CD4-positive, CD25-positive, alpha-beta regulatory T cell (primary cell): ENCODE results near the gene ACOT12. TPM values are rescaled to one million over a fixed set of nuclear protein-coding genes. Genes with fewer than 3 reads are reported as not detected.
A peak's percentile ranks its signal among the peaks of the same experiment; 100 is the strongest.
"Not testable (repeated sequence)": the region's sequence is repeated elsewhere in the genome, so short reads cannot be mapped to it uniquely, and the experiment has no call there.

Experiments
- ATAC-seq, 2 donors: fragments of 150-1000 bp; cut with Tn5 transposase; one replicate each; pipeline ENCODE4 v1.10.0; 2021; ENCODE audit warnings: low read depth in 2 of 2, moderate number of reproducible peaks in 2 of 2, moderate library complexity in 1 of 2
- DNase-seq, 3 donors: peaks; one replicate each; pipeline versions ENCODE4 v3.0.0 to v3.0.0-alpha.2; 2012 to 2022; ENCODE audit warnings: mixed read lengths in 1 of 3
- H3K27ac ChIP-seq: one replicate; pipeline ENCODE4 v1.7.0; 2013; ENCODE audit warnings: mild to moderate bottlenecking, low read length; ENCODE audit not compliant: insufficient read depth, poor library complexity, severe bottlenecking
- H3K27me3 ChIP-seq: one replicate; pipeline ENCODE4 v1.7.0; 2013; ENCODE audit warnings: low read length; ENCODE audit not compliant: control insufficient read depth, insufficient read depth
- H3K36me3 ChIP-seq: one replicate; pipeline ENCODE4 v1.7.0; 2013; ENCODE audit warnings: mild to moderate bottlenecking, low read length, moderate library complexity; ENCODE audit not compliant: control insufficient read depth, insufficient read depth
- H3K4me1 ChIP-seq: 2 replicates; pipeline ENCODE4 v1.7.0; 2013; ENCODE audit warnings: mild to moderate bottlenecking, low read length; ENCODE audit not compliant: insufficient read depth, control insufficient read depth, poor library complexity, severe bottlenecking
- H3K4me3 ChIP-seq: one replicate; pipeline ENCODE4 v1.7.0; 2013; ENCODE audit warnings: low read depth, mild to moderate bottlenecking, low read length, moderate library complexity
- H3K9me3 ChIP-seq, 2 experiments: 1 replicate in 1 of 2; 2 replicates in 1 of 2; pipeline ENCODE4 v1.7.0; 2013; ENCODE audit warnings: low read length in 2 of 2, mild to moderate bottlenecking in 1 of 2, moderate library complexity in 1 of 2; ENCODE audit not compliant: control insufficient read depth in 2 of 2
- H3K27ac Mint-ChIP-seq, 3 donors: one replicate each; pipeline ENCODE4 v1.8.0; 2020 to 2022; ENCODE audit warnings: mild to moderate bottlenecking in 3 of 3, mixed read lengths in 3 of 3, moderate library complexity in 2 of 3
- H3K27me3 Mint-ChIP-seq: one replicate; pipeline ENCODE4 v1.8.0; 2022; ENCODE audit warnings: mild to moderate bottlenecking, mixed read lengths
- H3K36me3 Mint-ChIP-seq: one replicate; pipeline ENCODE4 v1.8.0; 2020; ENCODE audit warnings: mixed read lengths
- H3K4me1 Mint-ChIP-seq, 4 donors: one replicate each; pipeline ENCODE4 v1.8.0; 2020 to 2022; ENCODE audit warnings: mixed read lengths in 4 of 4, mild to moderate bottlenecking in 1 of 4
- H3K4me3 Mint-ChIP-seq, 4 donors: one replicate each; pipeline ENCODE4 v1.8.0; 2020 to 2022; ENCODE audit warnings: mild to moderate bottlenecking in 4 of 4, mixed read lengths in 4 of 4, moderate library complexity in 3 of 4
- H3K9me3 Mint-ChIP-seq, 7 donors: one replicate each; pipeline ENCODE4 v1.8.0; 2020 to 2022; ENCODE audit warnings: mixed read lengths in 7 of 7, mild to moderate bottlenecking in 3 of 7, moderate library complexity in 2 of 7
- polyA plus RNA-seq, 4 donors: library from polyadenylated mRNA; unstranded; fragments of 300-500 nt; fragmentation: Illumina TruSeq; gene quantifications; one replicate each; pipeline ENCODE4 v1.2.3, GENCODE V29; 2021
- total RNA-seq: library from RNA; stranded (reverse); gene quantifications from one replicate; pipeline ENCODE4 v1.2.3, GENCODE V29; 2022

ACOT12 gene
- total and polyA plus RNA-seq, 5 donors from 2014 or later, result not detected

DNA sequence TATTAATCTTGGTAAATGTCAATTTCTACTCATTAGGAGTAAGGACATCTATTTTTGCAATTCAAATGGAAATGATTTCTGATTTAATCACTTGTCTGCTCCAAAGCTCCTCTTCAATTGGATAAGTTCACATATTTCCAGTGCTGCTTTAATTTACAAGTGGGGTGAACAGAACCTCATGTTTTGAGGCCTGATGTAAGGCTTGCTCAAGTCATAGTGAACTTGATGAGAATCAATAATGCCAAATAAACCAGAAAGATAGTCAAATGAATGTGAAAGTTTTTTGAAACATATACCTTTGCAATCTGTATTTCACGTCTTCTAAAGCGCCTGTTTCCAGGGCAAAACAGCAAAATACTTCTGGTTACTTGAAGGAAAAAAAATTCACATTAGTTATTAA is 15.4 kb upstream of the ACOT12 start:
- Histone ChIP-seq H3K4me3 (no peak overlapping the region), H3K27me3 (no peaks in the 10 kb centered on the region), H3K4me1 (no peaks in the 10 kb centered on the region), H3K36me3 (no peaks in the 10 kb centered on the region), H3K27ac (no peak overlapping the region), H3K9me3 (no peaks in the 10 kb centered on the region)
- Mint-ChIP-seq H3K27me3 (peaks cover 5% of the 10 kb centered on the region), H3K27ac (peak overlapping the region in 1 of 3 donors; percentile 20), H3K36me3 (peaks cover 4% of the 10 kb centered on the region), H3K9me3 (no peaks in the 10 kb centered on the region), H3K4me3 (no peak overlapping the region), H3K4me1 (no peaks in the 10 kb centered on the region)
- ATAC-seq (no peak), DNase-seq (no peak)

DNA sequence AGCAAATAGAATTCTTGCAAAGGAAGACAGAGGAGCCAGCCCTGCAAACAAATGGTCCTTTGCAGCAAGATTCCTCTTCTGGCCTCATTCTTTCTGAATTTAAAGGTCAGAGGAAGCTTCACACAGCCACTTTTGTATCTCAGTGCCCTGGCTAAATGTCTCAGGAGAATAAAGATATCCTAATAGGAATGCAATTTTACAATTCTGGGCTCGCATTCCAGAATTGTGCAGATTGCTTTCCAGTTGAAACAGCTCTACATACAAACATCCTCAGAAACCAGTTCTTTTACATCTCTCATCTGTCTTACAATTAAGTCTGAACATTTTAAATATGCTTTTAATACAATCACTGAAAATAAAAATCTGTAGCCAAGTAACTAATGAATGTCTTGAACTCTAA is 14.6 kb upstream of the ACOT12 start:
- peaks cover 0 to 2% (median 0%) of the 10 kb centered on the region in 7 donors for H3K9me3 Mint-ChIP-seq
- Histone ChIP-seq H3K27me3 (no peaks in the 10 kb centered on the region), H3K27ac (no peak overlapping the region), H3K4me3 (no peak overlapping the region), H3K4me1 (no peaks in the 10 kb centered on the region), H3K36me3 (no peaks in the 10 kb centered on the region), H3K9me3 (no peaks in the 10 kb centered on the region)
- DNase-seq (no peak), ATAC-seq (no peak)
- H3K4me1 Mint-ChIP-seq, result no peaks in the 10 kb centered on the region
- H3K27ac Mint-ChIP-seq, result no peak overlapping the region
- no peak overlapping the region for H3K4me3 Mint-ChIP-seq
- H3K27me3 Mint-ChIP-seq, result peaks cover 5% of the 10 kb centered on the region
- peaks cover 4% of the 10 kb centered on the region for H3K36me3 Mint-ChIP-seq

DNA sequence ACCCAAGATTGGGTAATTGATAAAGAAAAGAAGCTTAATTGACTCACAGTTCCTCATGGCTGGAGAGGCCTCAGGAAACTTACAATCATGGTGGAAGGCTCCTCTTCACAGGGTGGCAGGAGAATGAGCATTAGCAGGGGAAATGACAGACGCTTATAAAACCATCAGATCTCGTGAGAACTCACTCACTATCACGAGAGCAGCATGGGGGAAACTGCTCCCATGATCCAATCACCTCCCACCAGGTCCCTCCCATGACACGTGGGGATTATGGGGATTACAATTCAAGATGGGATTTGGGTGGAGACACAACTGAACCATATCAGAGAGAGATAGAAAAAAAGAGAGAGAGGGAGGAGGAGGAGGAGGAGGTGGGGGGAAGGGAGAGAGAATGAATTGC is 13.9 kb upstream of the ACOT12 start:
- not testable (repeated sequence) for DNase-seq, H3K4me3 ChIP-seq, H3K36me3 ChIP-seq, H3K9me3 ChIP-seq, H3K36me3 Mint-ChIP-seq, H3K4me1 ChIP-seq, H3K9me3 Mint-ChIP-seq, H3K27me3 Mint-ChIP-seq, H3K27ac Mint-ChIP-seq, H3K27ac ChIP-seq, H3K4me1 Mint-ChIP-seq, ATAC-seq, H3K27me3 ChIP-seq, H3K4me3 Mint-ChIP-seq

DNA sequence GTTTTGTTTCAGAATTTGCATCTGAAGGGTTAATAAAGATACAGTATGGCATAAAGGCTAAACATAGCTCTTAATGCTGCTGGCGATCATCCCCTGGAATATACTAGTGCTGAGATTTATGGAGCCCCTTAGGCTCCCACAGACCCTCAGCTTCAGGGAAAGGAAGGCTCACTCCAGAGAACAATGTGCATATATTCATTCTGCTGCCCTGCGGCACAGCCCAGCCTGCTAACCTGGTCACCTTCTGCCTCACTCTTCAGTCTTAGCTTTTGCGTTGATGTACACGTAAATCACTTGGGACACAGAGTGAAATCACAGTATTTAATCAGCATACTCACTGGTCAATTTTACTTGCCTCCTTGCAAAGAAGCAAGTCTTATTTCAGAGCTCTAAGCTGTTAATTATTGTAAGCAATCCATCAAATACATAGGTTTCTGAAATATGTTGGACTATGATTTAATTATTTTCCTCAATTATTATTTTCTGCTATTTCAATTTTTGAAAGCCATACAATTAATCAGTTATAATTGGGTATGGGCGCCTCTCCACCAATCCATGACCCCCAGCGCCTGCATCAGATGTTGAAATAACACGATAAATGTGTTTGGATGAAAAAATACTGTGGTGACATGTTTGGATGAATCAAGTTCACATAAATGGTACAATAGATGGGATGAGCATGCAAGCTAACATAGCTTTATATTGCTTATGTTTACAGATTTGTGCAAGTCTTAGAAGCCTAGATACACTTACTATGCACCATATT is 11.4 kb upstream of the ACOT12 start:
- peaks cover 4% of the 10 kb centered on the region for H3K36me3 Mint-ChIP-seq
- no peak overlapping the region for H3K27ac Mint-ChIP-seq

DNA sequence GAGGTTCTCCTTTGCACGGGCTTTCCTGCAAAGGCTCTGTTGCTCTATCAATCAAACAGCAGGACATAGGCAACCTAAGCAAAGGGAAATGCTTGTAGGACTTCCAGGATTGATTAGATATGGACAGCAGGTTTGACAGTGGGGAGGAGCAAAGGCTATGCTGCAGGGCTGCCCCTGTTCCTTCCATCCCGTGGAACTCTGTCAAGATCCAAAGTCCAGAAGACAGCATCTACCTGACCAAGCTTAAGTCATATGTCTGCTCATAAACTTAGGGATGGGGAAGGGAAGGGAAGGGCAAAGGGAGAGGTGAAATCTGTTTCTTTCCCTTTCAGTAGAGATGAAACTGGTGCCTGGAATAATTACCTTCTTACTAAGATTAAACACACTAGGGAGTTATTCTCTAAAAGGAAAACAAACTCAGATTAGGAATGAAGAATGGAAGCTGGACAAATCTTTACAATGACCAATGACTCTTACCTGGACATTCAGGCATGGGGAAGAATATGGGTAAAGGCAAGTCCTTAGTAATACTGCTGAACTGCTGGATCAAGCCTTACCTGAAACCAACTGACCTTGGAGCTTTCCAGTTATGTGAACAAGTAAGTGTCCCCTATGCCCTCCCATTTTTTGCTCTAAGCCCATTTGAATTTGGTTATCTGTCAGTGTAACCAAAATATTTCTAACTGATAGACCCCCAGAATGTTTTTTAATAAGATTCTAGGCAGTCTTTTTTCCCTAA is 8.4 kb upstream of the ACOT12 start:
- Histone ChIP-seq H3K4me3 (no peak overlapping the region), H3K4me1 (no peaks in the 10 kb centered on the region), H3K27ac (no peak overlapping the region), H3K9me3 (no peaks in the 10 kb centered on the region), H3K36me3 (no peaks in the 10 kb centered on the region), H3K27me3 (peaks cover 3% of the 10 kb centered on the region)
- Mint-ChIP-seq H3K36me3 (no peaks in the 10 kb centered on the region), H3K4me1 (no peaks in the 10 kb centered on the region), H3K4me3 (no peak overlapping the region), H3K27me3 (peaks cover 31% of the 10 kb centered on the region), H3K9me3 (peaks cover 0 to 2% (median 0%) of the 10 kb centered on the region in 7 donors), H3K27ac (no peak overlapping the region)
- ATAC-seq (no peak), DNase-seq (no peak)

More for the DNA sequence above, 11.4 kb upstream of the ACOT12 start:
- Histone ChIP-seq H3K36me3 (no peaks in the 10 kb centered on the region), H3K4me3 (no peak overlapping the region), H3K4me1 (no peaks in the 10 kb centered on the region), H3K27me3 (no peaks in the 10 kb centered on the region), H3K9me3 (no peaks in the 10 kb centered on the region), H3K27ac (no peak overlapping the region)
- ATAC-seq (no peak), DNase-seq (no peak)
- H3K9me3 Mint-ChIP-seq, result peaks cover 0 to 2% (median 0%) of the 10 kb centered on the region in 7 donors
- no peaks in the 10 kb centered on the region for H3K4me1 Mint-ChIP-seq
- no peak overlapping the region for H3K4me3 Mint-ChIP-seq
- peaks cover 19% of the 10 kb centered on the region for H3K27me3 Mint-ChIP-seq

DNA sequence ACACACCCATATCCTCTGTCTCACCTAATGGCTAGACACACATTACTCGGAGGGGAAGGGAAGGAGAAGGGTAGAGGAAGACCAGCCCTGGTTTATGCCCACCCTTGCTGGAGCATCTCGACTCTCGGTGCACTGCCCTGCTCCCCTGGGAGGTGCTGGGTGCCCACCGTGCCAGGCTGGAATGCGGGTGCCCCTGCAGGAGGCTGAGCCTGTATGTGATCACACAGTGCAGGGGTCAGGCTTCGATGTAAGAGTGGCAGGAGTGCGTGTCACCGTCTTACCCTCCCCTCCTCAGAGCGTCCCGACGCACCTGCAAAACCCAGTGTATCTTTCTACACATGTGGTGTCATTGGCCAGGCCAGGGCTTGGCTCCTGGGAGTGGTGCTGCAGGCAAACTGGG is 7.3 kb upstream of the ACOT12 start:
- H3K27ac Mint-ChIP-seq, result no peak overlapping the region
- no peak overlapping the region for H3K4me3 ChIP-seq

DNA sequence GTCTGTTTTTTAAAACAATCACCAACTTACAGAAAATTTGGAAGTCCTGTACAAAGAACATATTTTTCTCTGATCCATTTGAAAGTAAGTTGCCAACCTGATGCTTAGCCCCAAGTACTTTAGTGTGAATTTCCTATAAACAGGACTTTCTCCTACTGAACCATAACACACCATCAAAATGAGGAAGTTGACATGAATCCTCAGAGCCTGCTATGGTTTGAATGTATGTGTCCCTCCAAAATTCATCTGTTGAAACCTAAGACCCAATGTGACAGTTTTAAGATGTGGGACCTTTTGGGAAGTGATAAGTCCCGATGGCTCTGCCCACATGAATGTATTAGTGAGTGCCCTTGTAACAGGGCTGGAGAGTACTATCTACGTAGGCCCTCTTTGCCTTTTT is 6.4 kb upstream of the ACOT12 start:
- H3K36me3 ChIP-seq, result no peaks in the 10 kb centered on the region
- H3K4me1 ChIP-seq, result no peaks in the 10 kb centered on the region
- H3K9me3 ChIP-seq, result no peaks in the 10 kb centered on the region
- peaks cover 7% of the 10 kb centered on the region for H3K27me3 ChIP-seq
- peaks cover 47% of the 10 kb centered on the region for H3K27me3 Mint-ChIP-seq
- H3K4me1 Mint-ChIP-seq, result peaks cover 0 to 3% (median 0%) of the 10 kb centered on the region in 4 donors
- no peak overlapping the region for H3K4me3 Mint-ChIP-seq
- no peaks in the 10 kb centered on the region for H3K36me3 Mint-ChIP-seq
- no peak overlapping the region for H3K4me3 ChIP-seq
- ATAC-seq (no peak), DNase-seq (no peak)
- H3K27ac ChIP-seq, result no peak overlapping the region
- H3K27ac Mint-ChIP-seq, result no peak overlapping the region
- H3K9me3 Mint-ChIP-seq, result peaks cover 0 to 2% (median 0%) of the 10 kb centered on the region in 7 donors

More for the DNA sequence above, 7.3 kb upstream of the ACOT12 start:
- Mint-ChIP-seq H3K9me3 (peaks cover 0 to 2% (median 0%) of the 10 kb centered on the region in 7 donors), H3K4me1 (no peaks in the 10 kb centered on the region), H3K36me3 (no peaks in the 10 kb centered on the region), H3K4me3 (no peak overlapping the region), H3K27me3 (peaks cover 38% of the 10 kb centered on the region)
- H3K27ac ChIP-seq, result no peak overlapping the region
- peaks cover 6% of the 10 kb centered on the region for H3K27me3 ChIP-seq
- no peak for ATAC-seq
- no peaks in the 10 kb centered on the region for H3K9me3 ChIP-seq
- no peaks in the 10 kb centered on the region for H3K36me3 ChIP-seq
- no peaks in the 10 kb centered on the region for H3K4me1 ChIP-seq
- DNase-seq, result no peak
